GM10248 (cell line): Measurements from ENCODE around the gene SHC2.

ENCODE experiments used
- CTCF ChIA-PET: fragments of 300-600 bp; sonication (Branson Sonifier 250); formaldehyde crosslinking; extraction: SDS; loops from one replicate; lab custom pipeline; 2021; ENCODE audit warnings: antibody characterized with exemption; lab: Yijun Ruan, JAX
- POLR2A ChIA-PET: fragments of 350-650 bp; sonication (Branson Sonifier 250); formaldehyde crosslinking; extraction: SDS; loops from one replicate; lab custom pipeline; 2020; ENCODE audit warnings: antibody characterized with exemption; lab: Yijun Ruan, JAX
- DNase-seq: peaks from one replicate; pipeline ENCODE4 v3.0.0; 2012; ENCODE audit errors: extremely low spot score
- TF ChIP-seq, protein P1 (sequence below): IDR thresholded peaks from 2 replicates; pipeline ENCODE4 v1.5.1; 2012; ENCODE audit warnings: mild to moderate bottlenecking, low read depth; ENCODE audit errors: extremely low read depth, missing control alignments, control extremely low read depth

Gene SHC2

DNA sequence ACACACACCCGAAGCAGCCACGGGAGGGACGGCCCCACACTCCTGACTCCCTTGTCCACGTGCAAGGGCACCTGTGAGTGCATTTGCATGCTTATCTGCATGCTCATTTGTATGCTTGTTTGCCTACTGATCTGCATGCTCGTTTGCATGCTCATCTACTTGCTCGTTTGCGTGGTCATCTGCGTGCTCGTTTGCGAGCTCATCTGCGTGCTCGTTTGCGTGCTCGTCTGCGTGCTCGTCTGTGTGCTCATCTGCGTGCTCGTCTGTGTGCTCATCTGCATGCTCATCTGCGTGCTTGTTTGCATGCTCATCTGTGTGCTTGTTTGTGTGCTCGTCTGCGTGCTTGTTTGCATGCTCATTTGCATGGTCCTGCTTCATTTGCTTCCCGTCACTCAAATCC lies 23.8 kb downstream of the SHC2 start:
- ChIA-PET POLR2A (no interaction called here), CTCF (no interaction called here)
- no peak for DNase-seq
- TF ChIP-seq, protein P1, sequence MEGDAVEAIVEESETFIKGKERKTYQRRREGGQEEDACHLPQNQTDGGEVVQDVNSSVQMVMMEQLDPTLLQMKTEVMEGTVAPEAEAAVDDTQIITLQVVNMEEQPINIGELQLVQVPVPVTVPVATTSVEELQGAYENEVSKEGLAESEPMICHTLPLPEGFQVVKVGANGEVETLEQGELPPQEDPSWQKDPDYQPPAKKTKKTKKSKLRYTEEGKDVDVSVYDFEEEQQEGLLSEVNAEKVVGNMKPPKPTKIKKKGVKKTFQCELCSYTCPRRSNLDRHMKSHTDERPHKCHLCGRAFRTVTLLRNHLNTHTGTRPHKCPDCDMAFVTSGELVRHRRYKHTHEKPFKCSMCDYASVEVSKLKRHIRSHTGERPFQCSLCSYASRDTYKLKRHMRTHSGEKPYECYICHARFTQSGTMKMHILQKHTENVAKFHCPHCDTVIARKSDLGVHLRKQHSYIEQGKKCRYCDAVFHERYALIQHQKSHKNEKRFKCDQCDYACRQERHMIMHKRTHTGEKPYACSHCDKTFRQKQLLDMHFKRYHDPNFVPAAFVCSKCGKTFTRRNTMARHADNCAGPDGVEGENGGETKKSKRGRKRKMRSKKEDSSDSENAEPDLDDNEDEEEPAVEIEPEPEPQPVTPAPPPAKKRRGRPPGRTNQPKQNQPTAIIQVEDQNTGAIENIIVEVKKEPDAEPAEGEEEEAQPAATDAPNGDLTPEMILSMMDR: no peak

DNA sequence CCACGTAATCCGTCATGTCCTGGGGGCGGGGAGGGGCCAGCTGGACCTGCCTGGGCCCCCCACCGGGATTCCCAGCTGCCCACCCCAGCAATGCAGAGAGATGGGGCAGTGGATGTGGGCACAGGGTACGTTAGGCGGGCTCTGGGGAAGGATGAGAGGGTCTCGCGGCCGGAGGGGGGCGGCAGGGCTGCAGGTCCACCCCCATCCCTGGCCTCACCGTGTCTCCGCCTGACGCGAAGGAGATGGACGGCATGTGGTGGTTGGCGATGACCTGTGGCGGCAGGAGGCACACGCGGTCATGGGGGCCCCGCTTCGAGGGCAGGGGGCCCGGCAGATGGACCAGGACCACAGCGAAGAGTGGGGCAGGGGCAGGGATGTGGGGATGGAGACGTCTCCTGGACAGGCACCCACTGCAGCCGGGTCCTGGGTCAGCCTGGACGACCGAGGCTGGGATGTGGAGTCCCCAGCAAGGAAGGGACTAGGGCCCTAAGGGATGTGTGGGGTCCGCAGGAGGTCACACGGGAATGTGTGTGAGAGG lies 24.4 kb downstream of the SHC2 start:
- TF ChIP-seq, protein P1: no peak
- POLR2A ChIA-PET: no interaction called here
- CTCF ChIA-PET: no interaction called here
- DNase-seq: no peak

DNA sequence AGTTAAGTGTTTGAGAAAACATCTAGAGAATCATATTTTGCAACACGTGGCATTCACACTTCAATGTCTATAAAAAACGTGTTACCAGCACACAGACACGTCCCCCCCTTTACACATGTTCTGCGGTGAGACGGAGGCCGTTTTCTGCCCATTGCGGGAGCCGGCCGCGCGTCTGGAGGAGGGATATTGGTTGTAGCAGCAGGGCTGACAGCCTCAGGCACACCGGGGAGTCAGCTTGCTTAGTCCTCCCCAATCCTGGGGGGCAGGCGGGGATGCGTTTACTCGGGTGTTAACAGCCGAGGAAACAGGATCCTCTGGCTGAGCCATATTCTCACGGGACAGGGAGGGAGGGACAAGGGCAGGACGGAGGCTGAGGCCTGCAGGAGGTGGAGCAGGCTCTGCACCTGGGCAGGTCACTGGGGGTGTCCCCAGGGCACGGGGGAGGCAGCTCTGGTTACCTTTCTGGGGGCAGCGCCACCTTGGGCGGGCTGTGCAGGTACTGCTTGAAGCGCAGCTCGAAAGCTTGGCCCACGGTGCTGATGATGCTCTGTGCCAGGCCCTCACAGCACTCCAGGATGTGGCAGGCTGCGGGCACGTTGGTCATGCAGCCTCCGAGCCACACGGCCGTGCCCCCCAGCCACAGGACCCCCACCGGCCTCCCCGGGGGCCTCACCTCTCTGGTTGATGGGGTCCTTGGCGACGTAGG lies 25.0 kb downstream of the SHC2 start:
- ChIA-PET POLR2A (no interaction called here), CTCF (no interaction called here)
- TF ChIP-seq, protein P1: no peak
- no peak for DNase-seq

DNA sequence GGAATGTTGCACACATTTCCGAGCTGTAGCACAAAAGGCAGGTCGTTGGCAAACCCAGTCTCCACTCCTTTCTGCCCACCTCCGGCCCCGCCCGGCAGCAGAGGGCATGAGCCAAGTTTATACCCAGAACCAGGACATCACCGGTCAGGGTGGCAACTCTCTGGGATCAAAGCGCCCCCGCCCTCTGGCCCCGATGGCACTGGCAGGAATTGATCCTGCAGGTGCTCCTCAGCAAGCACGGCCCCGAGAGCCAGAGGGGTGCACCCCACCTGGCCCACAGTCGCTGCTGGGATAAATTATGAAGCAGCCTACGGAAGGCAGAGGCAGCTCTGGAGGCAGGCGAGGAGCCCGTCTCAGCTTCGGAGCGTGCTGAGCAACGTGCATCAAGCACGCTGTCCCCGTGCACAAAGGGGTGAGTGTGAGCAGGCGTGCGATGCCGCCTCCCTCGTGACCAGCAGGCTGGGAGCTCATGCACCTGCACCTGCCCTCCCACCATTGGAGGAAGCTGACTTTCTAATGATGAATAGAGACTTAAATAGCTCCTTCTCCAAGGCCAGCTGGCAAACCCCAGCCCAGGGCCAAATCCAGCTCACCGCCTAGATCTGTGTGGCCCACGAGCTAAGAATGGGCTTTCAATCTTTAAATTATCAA lies 25.7 kb downstream of the SHC2 start:
- DNase-seq: no peak
- ChIA-PET CTCF (no interaction called here), POLR2A (no interaction called here)
- TF ChIP-seq, protein P1: no peak

DNA sequence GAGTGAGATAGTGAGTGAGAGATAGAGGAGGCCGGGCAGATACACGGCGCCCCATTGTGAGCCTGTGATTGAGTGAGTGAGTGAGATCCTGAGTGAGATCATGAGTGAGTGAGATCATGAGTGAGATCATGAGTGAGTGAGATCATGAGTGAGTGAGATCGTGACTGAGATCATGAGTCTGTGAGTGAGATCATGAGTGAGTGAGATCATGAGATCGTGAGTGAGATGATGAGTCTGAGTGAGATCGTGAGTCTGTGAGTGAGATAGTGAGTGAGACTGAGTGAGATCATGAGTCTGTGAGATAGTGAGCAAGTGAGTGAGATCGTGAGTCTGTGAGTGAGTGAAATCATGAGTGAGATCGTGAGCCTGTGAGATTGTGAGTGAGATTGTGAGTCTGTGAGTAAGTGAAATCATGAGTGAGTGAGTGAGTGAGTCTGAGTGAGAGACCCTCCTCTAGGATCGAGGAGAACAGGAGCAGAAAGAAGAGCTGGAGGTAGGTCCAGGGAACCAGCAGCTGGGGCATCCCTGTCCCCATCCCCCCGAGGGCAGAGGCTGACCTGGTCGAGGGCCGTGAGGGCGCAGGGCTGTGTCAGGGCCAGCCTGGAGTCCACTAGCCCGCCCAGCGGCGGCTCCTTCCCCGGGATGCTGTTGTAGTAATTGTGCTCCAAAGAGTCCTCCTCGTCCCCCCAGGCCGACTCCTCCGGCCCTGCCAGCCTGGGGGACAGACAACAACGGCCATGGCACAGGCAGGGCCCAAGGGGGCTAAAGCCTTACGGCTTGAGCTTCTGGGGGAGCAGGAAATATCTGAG lies 26.5 kb downstream of the SHC2 start:
- DNase-seq: no peak
- TF ChIP-seq, protein P1: no peak
- POLR2A ChIA-PET: no interaction called here
- CTCF ChIA-PET: no interaction called here

DNA sequence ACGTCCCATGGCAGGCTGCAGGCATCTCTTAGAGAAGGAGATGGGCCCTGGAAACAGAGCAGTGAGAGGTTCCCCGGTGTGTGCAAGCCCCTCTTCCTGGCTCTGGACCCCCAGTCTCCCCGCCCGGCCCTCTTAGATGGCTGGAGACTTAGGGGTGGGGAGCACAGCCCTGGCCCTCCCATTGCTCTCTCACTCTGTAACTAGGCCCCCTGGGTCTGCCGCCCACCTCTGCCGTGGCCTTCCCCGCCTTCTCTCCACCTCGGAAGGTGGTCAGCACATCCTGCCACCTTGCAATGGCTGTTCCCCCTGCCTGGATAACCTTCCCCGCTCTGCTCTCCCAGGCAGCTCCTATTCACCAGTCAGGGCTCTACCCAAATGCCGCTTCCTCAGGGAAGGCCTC lies 30.1 kb downstream of the SHC2 start:
- POLR2A ChIA-PET: no interaction called here
- TF ChIP-seq, protein P1: no peak
- CTCF ChIA-PET: no interaction called here
- no peak for DNase-seq
